Measurements from ENCODE around the gene SLC16A3.

The SLC16A3 gene

DNA sequence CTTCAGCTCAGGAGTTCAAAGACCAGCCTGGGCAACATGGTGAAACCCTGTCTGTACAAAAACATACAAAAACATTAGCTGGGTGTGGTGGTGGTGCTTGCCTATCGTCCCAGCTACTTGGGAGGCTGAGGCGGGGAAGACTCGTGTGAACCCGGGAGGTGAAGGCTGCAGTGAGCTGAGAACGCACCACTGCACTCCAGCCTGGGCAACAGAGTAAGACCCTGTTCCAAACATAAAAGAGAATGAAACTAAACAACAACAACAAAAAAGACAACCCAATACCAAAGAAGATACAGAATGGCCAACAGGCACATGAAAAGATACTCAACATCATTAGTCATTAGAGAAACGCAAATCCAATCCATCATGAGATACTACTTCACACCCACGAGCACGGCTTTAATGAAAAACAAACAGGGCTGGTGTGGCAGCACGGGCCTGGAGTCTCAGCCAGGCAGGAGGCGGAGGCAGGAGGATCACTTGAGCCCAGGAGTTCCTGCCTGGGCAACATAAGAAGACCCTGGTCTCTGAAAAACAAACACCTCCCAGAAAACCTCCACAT, 7.4 kb upstream of the SLC16A3 start:
- no peak for DNase-seq (ENCODE audit: low read depth in 1 of 2, low spot score in 1 of 2)

DNA sequence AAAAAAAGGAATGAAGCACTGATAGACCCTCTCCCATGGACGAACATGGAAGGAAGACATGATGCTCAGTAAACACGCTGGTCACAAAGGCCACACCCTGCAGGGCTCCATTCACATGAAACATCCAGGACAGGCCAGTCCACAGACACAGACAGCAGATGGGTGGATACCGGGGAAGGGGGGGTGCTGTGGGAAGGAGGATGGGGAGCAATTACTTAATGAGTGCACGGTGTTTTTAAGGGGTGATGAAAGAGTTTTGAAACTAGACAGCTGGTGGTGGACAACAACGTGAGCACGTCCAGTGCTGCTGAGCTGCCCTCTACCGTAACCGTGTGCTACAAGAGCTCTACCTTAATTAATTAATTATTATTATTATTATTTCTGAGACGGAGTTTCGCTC, 6.0 kb upstream of the SLC16A3 start:
- DNase-seq (ENCODE audit: low read depth in 1 of 2, low spot score in 1 of 2), result no peak

DNA sequence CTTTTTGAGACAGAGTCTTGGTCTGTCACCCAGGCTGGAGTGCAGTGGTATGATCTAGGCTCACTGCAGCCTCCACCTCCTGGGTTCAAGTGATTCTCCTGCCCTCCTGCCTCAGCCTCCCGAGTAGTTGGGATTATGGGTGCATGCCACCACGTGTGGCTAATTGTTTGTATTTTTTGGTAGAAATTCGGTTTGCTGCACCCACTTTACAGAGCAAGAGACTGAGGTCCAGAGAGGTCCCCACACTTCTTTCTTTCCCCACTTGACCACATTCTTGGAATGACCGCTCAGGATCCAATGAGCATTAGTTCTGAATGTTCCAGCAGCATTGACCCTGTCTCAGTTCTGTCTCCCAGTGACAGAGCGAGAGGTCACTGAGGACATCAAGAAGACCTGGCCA, 5.3 kb upstream of the SLC16A3 start:
- DNase-seq (ENCODE audit: low read depth in 1 of 2, low spot score in 1 of 2), result no peak

DNA sequence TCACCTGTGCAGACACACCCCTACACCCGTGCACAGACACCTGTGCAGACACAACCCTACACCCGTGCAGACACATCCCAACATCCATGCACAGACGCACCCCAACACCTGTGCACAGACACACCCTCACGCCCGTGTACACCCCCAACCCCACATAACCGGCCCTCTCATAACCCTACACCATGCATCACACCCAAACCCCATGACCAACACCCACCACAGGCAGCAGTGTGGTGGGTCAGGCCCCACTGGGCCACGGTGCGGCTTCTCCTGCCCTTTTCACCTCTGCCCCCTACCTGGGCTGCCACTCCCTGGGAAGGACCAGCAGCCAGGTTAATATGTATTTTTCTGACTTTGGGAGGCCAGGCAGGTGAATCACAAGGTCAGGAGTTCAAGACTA, 4.2 kb upstream of the SLC16A3 start:
- no peak for DNase-seq (ENCODE audit: low read depth in 1 of 2, low spot score in 1 of 2)

DNA sequence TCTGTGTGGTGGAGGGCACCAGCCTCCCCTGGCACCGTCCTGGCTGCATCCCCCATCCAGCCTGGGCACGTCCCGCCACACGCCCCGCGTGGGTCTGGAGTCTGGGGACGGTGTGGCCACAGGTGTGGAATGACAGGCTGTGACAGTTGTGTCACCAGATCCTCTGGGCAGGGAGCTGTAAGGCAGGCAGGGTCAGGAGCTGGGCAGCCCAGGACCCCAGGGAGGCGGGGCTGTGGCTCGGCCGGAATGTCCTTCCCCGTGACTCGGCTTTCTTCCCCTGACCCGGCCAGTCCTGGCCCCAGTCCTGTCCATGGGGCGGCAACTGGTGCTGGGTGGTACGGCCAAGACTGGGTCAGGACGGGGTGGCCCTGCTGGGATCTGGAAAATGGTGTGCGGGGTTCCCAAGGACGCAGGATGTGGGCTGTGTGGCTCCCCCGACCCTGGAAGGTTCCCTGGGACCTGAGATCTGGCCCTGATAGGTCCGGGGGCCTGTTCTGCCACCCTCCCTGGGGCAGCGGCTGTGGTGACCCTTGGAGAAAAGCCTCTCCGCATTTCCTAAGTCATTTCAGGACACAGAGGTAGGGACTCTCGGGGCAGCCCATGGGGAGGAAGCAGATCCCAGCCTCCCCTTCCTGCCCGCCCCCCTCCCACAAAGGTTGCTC, 3.3 kb upstream of the SLC16A3 start:
- DNase-seq (ENCODE audit: low read depth in 1 of 2, low spot score in 1 of 2), result no peak

DNA sequence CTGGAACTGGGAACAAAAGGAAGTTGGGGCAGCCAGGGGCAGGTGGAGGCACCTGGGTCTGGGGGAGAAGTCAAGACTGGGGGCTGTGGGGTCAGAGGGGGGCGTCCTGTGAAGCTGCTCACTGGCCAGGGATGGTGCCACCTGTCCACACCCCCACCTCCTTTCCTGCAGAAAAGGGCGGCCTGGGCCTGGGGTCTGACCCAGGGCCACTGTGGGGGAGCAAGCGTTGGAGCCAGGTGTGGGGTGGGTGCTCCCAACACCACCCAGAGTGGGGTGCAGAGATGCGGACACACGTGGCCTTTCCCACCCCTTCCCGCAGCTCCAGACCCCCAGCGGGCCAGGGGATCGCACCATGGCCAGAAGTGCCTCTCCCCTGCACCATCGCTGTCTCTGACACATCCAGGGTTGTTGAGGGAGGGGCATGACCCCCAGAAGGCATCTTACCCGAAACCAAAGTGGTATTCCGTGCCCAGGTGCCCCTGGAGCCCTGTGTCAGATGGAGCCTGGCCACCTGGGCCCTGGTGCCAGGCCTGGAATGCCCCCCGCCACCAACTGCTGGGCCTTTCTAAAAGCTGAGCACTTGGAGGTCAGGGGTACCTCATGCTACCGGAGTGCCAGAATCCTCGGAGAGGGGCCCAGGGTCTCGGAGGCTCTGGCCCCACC, 2.6 kb upstream of the SLC16A3 start:
- no peak for DNase-seq (ENCODE audit: low read depth in 1 of 2, low spot score in 1 of 2)

DNA sequence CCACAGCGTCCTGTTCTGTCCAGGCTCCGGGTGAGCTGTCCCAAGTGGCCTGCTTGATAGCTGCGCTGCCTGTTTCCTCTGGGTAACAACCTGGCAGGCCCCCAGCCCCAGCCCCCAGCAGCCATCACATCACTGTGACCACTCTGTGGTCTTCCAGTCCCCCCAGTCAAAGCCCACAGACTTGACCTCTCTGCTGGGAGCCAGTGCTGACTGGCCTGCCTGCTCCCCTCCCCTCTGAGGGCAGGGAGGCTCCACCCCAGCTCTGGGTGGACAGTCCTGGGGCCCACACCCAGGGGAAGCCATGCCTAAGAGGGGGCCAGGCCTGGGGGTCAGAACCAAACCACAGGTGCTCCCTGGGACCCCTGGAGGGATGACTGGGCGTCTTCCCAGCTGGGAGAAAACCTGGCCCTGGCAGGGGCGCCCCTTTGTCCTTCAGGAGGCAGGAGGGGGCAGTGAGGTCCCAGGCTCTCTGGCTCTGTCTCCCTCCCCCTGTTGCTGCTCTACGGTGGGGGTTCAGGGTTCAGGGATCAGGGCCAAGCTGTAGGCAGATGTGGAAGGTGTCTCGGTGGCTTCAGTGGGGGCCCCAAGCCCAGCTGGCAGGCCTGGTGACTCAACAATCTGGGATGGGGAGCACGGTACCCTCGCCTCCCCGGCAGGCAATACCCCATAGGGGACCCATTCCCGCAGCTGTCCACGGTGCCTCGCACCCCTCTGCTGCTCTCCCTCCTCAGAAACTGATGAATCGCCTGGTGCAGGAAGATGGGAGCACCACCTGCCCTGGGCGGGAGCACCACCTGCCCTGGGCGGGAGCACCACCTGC, 1.8 kb upstream of the SLC16A3 start:
- no peak for DNase-seq (ENCODE audit: low read depth in 1 of 2, low spot score in 1 of 2)

DNA sequence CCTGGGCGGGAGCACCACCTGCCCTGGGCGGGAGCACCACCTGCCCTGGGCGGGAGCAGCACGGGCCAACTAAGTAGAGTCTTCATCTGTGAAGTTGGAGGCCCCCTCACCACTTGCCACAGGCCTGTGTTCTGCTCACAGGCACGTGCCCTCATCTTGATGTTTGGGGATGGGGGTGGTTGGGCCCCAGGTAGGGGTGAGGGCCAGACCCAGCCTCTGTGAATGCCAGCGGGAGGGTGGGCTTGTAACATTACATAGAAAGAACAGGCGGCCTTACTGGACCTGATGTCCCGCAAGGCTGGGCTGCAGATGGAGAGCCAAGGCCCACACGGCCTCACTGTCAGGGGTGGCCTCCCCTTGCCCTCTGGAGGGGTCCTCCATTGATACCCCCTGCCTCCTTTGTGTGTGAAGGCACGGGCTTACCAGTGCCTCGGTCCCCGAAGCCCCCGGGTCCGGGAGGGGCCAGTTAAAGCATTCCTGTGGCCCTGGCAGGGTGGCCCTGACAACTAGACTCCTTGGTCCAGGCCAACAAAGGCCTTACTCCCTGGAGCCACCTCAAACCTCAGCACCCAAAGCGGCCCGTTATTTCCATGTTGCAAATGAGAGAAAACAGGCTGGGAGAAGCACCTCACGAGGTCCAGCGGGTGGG, 1.1 kb upstream of the SLC16A3 start:
- no peak for DNase-seq (ENCODE audit: low read depth in 1 of 2, low spot score in 1 of 2)

DNA sequence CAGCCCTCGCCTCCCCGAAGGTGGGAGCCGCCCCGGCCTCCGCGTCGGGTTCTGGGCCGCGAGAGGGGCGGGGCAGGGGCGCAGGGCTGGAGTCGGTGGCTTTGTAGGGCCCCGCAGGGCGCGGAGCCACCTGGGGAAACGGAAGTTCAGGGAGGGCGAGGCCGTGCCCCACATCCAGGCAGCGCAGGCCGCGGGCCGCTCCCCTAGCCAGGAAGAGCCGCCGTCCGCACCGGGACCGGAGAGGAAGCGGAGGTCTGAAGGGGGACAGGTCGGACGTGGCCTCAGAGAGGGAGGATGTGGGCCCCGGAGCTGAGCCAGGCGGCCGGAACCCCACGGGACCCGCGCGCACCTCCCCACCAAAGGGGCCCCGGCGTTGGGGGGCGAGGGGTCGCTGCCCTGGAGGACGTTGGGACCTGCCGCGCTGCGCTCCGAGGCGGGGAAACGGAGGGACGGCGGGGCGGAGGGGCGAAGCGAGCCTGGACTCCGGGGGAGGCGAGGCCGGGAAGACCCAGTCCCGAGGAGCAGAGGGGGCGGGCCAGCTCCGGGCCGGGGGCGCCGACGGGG, 482 bp upstream of the SLC16A3 start:
- DNase-seq (ENCODE audit: low read depth in 1 of 2, low spot score in 1 of 2), result no peak

DNA sequence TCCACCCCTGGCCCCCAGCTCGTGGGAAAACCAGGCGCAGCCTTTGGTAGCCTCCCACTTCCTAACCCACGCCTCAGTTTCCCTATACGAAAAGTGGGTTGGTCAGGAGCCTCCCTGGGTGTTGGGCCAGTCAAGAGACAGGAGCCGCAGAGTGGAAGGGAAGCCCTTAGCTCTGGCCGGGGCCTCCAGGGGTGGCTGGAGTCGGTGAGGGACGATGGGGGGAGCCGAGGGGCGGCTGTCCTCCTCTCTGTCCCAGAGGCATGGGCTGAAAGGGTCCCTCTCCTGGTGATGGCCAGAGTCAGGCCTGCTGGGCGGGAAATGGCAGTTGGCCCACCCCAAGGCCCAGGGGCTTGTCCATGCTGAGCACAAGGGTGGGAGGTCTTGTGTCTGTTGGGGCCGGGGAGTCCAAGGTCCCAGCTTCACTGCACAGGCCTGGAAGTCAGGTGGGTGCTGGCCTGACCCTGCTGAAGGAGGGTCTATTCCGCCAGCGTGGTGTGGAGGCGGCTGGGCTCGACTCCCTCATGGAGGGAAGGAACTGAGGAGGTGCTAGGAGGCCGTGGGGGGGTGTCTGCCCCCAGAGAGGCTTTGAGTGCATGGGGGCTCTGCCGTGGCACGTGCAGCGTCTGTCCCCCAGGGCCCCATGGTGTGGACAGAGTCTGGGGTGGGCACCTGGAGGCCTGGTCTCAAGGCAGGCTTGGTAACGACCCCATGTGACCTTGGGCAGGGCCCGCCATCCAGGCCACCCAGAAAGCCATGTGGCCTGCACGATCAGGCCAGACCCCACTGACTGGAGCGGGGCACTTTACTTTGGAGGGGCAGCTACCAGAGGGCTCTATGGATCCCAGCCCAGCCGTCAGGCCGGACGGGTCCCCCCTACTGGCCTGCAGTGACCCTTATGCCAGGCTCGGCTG, 1.1 kb downstream of the SLC16A3 start:
- no peak for DNase-seq (ENCODE audit: low read depth in 1 of 2, low spot score in 1 of 2)

DNA sequence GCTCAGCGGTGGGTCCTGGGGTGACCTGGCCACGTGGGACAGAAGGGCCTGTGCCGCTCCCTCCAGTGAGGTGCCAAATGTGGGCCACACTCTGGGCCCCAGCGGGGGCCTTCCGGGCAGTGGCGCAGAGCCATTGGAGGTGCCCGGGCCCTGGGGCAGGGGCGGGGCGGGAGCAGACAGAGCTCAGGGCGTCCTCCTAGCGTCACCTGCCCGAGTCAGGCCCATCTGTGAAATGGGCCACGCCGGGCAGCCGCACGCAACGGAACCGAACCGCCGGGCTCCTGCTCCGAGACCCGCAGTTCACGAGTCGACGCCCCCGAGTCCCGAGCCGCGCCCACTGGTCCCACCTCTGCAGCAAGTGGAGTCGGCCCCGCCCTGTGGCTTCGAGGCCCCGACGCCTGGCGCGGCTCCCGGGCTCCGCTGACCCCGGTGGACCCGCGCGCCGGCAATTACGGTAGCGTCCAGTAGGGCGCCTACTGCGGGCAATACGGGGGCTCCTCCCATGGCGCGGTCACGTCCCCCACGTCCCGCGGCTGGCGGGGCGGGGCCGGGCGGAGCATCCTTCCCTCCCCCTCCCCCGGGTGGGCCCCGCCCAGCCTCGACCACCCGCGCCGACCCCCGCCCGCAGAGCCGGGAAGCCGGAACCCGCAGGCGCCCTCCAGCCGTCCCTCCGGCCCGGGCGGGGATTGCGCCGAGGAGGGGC, 1.9 kb downstream of the SLC16A3 start:
- no peak for DNase-seq (ENCODE audit: low read depth in 1 of 2, low spot score in 1 of 2)

DNA sequence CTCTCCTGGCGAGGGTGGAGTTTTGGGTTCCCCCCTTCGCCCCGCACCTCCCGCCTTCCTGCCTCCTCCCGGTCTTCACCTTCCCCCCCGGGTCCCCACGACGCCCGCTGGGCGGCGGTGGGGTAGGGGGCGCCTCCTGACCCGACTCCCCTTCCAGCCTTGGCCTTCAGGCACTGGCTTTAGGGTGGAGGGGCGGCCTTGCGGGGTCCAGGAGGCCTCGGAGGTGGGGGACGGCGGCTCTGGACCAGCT, 2.4 kb downstream of the SLC16A3 start:
- DNase-seq (ENCODE audit: low read depth in 1 of 2, low spot score in 1 of 2), result no peak

DNA sequence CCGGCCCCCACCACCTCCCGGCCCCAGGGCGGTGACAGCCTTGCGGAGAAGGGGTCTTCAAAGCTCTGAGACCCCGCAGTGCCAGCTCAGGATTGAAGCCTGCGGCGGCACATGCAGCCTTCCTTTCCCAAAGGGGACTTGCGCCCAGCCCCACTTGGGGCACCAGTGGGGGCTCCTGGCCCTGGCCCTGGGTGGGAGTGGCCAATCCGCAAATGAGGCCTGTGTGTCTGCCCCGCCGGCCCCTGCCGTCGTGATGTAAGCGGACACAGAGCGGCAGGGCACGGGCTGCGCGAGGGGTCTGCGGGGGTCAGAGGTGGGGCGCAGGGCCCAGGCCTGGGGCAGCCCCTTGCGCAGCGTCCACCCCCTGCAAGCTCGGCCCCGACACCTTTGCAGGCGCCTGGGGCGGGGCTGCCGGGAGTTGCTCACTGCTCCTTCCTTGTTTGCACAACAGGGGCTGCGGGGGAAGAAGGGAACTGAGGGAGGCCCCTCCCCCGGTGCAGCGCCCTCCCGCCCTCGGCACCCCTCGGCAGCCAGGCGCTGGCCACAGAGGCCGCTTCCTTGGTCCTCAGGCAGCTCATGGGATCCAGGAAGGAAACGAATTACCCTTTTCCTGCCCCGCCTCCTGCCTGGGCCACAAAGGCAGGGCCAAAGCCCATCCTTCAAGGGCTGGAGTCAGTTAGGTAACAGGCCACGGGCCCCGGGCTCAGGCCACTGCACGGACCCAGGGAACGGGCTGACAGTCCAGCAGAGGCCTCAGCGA, 2.9 kb downstream of the SLC16A3 start:
- DNase-seq (ENCODE audit: low read depth in 1 of 2, low spot score in 1 of 2), result no peak

DNA sequence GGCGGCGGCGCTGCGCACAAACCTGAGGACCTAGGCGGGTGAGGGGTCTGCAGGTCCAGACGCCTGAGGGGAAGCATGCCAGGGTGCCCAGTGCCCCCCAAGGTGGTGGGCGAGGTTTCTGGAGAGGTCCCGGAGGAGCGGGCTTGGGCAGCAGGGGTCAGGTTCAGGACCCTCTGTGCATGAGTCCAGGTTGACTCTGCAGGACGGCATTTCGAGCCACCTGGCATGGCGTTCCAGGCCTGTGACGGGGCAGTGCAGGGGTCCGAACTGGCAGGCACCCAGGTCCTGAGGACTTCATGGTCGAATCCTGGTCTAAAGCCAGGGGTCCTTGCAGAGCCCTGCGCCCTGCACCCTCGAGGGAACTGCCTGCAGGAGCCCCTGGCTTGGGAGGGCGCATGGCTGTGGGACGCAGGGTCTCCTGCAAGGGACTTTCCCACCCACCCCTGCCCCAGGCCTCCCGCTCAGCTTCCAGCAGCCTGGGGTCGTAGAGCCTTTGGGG, 3.5 kb downstream of the SLC16A3 start:
- DNase-seq (ENCODE audit: low read depth in 1 of 2, low spot score in 1 of 2), result no peak

DNA sequence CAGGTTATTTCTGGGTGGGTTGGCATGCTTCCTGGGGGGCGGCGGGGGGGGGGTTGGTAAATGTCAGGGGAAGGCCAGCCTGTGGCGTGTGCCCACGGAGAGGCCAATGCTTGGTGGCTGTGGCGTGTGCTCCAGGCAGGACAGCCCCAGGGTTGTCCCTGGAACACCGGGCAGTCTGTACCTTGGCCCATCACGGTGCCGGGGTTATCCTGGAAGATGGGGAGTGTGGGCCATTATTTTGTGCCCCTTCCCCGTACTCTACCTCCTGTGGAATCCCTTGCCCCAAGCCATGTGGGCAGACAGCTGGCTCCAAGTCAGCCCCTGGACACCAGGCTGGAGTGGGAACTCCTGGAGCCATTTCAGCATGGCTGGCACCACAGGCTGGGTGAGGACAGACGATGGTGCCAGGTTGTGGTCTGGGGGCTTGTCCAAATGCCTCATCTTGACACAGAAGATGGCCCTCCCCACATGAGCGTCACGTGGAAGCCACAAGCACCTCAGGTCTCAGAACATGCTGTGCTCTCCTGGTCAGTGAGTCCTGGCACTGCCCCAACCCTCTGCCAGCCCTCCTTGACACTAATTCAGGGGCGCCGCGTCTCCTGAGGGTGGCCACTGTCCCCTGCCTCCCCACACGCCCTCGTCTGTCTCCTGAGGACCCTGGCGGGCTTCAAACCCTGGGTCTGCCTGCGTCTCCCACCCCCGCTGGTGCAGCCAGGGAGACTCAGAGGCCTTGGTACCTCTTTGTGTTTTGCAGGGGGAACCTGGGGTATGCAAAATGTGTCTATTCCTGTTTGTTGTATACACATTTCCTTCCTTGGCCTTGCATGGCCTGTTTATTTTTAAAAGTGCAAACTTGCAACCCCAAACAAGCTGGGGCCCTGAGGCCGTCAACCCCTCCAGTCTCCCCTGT, 4.3 kb downstream of the SLC16A3 start:
- DNase-seq (ENCODE audit: low read depth in 1 of 2, low spot score in 1 of 2), result no peak

DNA sequence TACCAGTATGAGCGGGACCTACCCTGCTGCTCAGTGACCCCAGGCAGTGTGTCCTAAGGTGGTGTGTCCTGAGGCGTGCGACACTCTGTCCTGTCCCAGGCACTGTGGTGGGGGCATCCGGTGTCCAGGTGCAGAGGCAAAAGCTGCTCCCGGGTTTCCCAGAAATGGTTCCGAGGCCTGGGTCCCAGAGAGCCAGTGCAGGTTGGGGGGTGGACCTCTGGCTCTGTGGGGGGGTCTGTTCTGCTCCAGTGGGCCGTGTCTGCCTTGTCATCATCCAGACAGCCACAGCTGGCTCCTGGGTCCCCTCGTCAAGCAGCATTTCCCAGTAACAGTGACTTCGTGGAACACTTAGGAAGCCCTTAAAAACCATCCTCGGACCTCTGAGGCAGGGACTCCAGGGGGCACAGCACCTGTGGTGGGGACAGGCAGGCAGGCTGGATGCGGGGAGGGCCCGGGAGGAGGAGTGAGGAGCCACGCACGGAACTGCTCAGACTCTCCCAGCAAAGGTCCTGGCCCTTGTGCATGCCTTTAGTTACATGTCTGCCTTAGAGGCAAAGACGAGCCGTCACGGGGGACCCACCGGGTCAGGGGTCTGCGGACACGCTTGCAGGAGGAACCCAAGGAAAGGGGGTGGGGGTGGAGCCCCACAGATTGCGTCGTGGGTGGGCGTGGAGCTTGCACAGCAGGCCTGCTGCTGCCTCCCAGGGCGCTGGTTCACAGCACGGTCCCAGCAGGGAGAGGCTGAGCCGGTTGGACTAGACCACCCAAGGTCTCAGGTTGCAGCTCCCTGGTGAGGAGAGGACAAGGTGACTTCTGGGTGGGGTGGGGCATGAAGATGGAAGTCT, 5.6 kb downstream of the SLC16A3 start:
- DNase-seq (ENCODE audit: low read depth in 1 of 2, low spot score in 1 of 2), result no peak

Measured in activated CD4-positive, alpha-beta T cell treated with anti-CD3 and anti-CD28 coated beads, Interleukin-2, amount 50 U/mL, for 24 hours (primary cell).